Myocyte (in vitro differentiated cells): ENCODE data around the gene KIF26B. TPM values are rescaled to one million over a fixed set of nuclear protein-coding genes. Genes with fewer than 3 reads are reported as not detected.

Experiments used
- DNase-seq: peaks from one replicate; pipeline ENCODE4 v3.0.0-alpha.2; 2012; ENCODE audit warnings: low read depth
- total RNA-seq: library from RNA; depleted of rRNA; stranded (reverse); fragments of >200 nt; gene quantifications from 2 replicates; pipeline ENCODE4 v1.2.3, GENCODE V29; 2014

KIF26B gene
- total RNA-seq, 1 donor from 2014 or later = 0.83 TPM

DNA sequence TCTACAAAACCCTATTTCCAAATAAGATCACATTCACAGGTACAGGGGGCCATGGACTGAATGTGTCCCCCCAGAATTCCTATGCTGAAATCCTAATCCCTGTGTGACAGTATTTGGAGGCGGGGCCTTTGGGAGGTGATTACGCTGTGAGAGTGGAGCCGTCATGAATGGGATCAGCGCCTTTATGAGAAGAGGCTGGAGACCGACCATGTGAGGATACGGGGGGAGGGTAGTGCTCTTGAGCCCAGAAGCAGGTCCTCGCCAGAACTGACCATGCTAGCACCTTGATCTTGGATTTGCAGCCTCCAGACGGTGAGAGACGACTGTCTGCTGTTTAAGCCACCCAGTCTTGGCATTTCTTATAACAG lies 23.8 kb upstream of the KIF26B start:
- no peak for DNase-seq

DNA sequence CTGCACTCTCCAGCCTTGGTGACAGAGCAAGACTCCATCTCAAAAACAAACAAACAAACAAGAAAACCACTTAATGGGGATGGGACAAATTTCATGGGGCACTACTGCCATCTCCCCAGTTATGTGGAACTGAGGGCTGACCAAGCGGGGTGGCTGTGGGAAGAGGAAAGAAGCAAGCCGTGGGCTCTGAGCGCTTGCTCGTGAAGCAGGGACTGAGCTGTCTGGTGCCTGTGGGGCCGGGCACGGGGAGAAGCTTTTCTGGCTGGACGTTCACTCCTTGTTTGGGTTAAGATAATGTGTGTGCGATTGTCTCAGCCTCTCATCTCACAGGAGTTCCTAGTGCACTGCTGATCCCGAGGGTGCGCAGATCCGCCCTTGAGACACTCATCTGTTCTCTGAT lies 22.0 kb upstream of the KIF26B start:
- DNase-seq = no peak

DNA sequence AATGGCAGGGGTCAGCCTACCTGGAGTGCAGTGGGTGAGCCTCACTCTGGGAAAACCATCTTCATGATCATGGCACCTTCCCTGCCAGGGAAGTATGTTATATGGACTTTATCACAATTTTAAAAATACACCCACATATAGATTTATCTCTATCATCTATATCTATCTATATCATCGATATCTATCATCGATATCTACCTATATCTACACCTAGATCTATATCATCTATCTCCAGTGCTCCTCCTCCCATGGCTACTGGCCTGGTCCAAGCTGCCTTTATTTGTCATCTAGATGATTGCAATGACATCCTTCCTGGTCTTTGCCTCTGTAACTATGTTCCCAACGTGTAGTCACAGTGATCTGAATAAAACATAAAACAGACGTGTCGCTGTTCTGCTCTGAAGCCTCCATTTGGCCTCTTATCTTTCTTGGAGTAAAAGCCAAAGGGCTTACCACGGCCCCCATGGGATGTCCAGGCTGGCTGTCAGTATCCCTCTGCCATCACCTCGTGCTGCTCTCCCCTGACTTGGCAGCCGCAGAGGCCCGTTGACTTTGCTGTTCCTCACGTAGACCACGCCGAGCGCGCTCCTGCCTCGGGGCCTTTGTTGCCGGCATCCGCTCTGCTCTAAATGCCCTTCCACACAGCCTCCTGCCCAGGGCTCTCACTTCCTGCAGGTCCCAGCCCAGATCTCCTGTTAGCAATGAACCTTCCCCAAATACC lies 20.6 kb upstream of the KIF26B start:
- DNase-seq = no peak

DNA sequence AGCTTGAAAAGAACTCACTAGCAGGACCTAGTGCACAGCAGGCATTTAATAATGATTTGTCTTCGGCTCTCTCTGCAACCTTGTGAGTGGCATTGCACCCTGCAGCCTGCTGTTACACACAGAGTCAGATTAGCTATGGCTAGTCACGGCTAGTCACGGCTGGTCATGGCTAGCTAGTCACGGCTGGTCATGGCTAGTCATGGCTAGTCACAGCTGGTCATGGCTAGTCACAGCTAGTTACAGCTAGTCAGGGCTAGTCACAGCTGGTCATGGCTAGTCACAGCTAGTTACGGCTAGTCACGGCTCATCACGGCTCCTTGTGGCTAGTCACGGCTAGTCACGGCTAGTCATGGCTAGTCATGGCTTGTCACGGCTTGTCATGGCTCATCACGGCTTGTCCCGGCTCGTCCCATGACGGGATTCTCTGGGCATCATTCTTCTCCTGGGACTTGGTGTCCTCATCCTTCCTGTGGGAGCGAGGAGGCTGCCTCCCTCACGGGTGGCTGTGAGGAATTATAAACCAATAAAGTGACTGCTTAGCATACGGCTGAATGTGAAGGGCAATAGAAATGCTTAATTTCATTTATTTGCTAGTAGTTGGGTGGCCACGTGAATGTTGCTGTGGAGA lies 12.5 kb upstream of the KIF26B start:
- DNase-seq = no peak

DNA sequence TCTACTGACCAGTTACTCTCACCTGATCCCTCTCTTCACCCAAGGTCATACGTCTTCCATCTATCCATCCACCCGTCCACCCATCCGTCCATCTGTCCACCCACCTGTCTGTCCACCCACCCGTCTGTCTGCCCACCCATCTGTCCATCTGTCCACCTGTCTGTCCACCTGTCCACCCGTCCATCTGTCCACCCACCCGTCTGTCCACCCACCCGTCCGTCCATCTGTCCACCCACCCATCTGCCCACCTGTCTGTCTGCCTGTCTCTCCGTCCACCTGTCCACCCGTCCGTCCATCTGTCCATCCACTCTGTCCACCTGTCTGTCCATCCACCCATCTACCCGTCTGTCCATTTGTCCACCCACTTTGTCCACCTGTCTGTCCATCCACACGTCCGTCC lies 11.8 kb upstream of the KIF26B start:
- no peak for DNase-seq

DNA sequence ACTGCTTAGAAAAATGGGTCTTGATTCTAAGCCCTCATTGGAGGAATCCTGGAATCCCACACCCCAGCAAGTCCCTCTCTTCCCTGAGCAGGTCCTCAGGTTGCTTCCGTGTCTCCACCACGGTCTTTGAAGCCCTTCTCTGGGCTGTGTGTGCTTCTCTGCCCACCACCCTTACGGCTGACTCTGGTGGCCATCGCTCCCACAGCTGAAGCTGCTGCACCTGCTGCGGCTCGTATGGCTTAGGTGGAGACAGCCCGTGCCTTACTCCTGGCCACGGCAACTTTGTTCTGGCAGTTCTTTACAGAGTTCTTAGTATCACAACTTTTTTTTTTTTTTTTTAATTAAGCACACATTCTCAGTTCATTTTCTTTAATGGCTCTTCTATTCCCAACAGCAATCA lies 10.9 kb upstream of the KIF26B start:
- DNase-seq = no peak

DNA sequence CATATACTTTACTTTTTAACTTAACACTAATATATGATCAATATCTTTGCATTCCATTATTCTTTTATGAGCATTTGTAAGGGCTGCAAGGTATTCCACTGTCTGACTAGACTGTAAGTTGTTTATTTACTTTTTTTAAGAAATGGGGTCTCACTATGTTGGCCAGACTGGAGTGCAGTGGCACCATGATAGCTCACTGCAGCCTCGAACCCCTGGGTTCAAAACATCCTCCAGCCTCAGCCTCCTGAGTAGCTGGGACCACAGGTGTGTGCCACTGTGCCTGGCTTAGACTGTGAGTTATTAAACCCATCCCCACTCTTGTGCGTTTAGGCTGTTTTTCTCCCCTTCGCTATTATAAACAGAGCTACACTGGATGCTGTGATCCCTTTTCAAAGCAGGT lies 6.7 kb upstream of the KIF26B start:
- DNase-seq = no peak

DNA sequence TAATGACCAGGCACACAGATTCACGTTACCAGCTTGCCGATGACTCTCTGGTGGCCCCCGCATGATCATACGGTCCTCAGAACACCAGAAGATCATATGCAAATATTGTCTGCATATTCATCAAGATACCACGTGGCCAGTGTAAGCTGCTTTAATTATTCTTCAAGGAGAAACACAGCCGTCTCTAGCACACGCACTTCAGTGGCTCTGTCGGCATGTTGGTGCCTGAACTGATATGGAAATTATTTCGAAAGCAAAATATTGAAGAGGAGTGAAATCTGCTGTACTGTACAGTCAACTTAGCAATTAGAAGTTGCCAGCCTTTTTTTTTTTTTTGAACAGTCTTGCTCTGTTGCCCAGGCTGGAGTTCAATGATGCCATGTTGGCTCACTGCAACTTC lies 5.9 kb upstream of the KIF26B start:
- DNase-seq = no peak

DNA sequence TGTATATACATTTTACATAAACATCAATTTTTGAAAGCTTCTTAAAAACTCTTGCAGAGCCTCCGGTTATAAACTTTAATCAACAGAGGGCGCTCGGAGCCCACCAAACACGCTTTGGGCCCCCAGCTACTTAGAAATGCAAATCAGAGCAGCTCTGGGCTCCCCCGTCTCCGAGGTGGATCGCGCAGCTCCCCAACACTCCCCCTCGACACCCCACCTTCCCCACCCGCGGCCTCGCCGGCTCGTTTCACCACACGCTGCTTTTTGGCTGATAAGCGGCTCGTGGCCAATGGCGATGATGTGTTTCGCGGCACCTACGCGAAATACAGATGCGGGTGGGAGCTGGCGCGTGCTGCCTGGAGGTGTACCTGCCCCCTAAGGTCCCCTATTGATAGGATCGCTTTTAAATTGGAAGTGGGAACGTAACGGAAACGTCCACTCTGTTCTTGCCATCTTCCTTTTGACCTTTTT lies 1.7 kb upstream of the KIF26B start:
- DNase-seq = peak; percentile 77

DNA sequence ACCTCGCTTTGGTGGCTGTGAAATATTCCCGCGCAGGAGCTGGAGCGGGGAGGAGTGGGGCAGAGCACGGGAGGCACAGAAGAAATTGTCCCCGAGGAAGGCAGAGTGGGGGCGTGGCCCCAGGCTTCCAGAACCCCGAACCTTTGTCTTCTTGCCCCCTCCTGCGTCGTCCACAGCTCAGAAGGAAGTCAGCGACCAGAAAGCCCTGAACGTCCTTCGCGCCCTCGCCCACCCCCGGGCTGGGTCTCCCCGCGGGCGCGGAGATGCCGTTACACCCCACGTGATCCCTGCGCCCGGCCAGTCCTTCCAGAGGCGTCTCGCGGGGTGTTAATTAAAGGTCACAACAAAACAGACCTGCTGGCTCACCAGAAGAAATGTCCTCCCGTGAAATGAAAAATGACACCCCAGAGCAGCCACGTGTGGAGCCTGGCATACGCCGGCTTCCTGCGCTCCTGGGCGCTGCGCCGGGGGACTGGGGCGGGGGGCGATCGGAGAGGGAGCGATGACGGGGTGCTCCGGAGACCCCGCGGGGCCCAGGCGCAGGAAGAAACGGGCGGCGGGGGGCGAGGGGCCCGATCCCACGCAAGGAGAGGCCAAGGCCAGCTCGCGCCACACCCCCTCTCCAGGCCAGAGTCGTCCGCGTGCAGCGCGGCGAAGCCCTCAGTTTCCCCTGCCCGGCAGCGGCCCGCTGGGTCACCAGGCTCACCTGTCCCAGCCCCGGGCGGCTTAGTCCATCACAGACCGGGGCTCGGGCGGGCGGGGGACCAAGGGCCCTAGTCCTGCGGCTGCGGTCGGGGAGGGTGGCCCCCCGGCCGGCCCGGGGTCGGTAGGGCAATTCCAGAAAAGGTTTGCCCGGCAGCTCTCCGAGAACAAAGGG lies 995 bp upstream of the KIF26B start:
- DNase-seq = peak; percentile 32

DNA sequence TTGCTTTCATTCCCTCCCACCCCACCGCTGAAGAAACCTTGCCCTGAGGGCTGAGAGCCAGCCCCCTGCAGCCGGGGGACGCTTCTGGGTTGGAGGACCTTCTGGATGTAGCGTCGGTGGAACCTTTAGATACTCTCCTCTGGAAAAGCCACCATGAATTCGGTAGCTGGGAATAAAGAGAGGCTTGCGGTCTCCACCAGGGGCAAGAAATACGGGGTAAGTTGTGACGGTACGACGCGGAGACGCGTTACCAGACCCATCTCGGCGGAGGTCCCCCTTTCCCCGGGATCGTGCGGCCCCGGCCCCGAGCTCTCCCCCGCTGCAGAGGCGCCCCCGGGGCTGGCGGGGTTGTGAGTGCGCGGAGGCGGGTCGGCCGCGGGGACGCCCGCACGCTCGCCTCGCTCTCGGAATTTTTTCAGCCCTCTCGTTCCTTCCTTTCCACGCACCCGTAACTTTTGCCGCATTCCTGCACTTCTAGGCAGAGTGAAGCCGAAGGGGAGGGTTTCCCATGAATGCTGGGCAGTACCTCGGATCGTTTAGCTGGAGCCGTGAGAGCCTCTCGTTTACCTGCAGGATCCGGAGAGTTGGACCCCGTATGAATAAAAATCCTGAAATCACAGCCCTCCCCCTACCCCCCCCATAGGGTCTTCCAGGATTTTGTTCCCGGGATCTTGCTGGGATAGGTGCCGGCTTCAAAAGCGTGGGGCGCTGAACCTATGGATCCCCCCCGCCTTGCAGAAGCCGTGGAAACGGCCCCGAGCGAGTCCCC lies 671 bp downstream of the KIF26B start:
- DNase-seq = no peak

DNA sequence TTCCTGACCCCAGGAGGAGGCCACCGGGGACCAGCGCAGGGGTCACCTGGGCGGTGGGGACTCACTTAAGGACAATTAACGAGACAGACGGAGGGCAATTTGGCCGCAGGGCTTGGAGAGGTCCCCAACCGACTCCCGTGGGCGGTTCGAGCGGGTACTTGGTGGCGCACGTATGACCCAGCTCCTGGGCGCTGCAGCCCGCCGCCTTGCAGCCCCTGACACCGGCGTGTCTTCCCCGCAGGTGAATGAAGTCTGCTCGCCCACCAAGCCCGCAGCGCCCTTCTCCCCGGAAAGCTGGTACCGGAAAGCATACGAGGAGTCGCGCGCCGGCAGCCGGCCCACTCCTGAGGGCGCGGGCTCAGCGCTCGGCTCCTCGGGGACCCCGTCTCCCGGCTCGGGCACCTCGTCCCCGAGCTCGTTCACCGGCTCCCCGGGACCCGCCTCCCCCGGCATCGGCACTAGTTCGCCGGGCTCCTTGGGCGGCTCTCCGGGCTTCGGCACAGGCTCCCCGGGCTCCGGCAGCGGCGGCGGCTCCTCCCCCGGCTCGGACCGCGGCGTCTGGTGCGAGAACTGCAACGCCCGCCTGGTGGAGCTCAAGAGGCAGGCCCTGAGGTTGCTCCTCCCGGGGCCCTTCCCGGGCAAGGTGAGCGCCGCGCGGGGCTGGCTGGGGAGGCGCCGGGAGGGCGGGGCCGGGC lies 1.4 kb downstream of the KIF26B start:
- DNase-seq = peak; percentile 75

DNA sequence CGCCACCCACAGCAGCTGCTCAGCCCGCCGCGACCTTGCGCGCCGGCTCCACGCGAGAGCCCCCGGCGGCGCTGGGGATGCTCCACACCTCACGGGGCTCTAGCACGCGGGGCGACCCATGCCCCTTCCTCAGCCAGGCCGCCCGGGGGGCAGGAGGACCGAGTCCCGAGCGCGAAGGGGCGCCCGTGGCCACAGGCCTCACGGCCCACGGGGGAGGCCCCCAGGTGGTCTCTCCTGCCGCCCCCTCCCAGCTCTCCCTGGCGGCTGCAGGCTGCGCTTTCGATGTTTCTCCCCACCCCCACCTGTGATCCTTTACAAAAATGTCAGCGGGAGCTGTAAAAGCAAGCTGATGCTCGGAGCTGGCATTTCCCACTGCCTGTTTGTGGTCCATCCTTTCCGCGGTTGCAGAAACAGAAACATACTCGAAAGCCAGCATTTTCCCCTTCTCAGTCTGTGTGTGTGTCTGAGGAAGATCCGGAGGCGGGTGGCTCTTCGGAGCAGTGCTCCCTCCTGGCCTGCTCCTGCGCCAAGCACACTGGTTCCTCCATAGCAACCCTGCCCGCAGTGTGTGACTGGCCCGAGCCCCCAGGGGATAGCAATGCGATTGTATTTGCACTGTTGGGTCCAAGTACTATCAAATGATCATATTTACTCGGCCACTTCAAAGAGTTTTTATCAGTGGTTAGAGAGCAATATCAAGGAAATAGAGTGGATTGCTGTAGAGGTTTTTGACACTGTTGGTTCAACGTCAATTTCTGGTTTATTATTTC lies 2.1 kb downstream of the KIF26B start:
- DNase-seq = no peak

DNA sequence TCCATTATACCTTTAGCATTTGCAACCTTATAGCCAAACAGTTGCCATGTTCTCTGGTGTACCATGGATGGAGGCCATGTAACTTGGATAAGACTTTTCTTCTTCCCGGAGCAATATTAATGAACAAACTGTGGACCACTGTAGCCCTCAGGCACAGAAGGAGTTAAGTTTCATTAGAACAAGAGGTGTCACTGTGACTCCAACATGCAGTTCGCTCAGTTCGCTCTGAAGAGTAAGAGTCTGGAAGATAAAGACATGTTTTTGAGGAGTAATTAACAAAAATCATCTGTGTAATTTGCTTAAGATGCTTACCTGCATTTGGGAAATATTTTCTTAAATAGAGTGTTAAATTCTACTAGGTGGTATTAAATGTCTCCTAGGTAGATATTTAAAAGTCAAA lies 4.1 kb downstream of the KIF26B start:
- no peak for DNase-seq

DNA sequence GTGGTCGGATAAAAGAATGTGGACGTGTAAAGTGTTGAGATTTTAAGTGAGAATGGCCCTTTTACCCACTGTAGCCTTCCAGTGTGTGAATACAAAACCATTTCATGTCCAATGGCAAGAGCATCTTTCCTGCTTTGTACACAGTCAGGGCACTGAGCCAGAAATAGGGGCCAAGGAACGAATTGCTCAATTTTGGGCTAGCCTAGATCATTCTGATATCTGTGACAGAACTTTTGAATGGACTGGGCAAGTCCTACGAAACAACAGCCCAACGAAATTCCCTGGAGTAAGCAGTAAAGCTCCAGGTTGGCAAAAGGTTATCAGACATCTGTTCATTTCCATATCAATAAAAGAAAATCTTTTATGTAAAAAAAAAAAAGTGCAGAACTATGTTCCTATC lies 5.5 kb downstream of the KIF26B start:
- no peak for DNase-seq

DNA sequence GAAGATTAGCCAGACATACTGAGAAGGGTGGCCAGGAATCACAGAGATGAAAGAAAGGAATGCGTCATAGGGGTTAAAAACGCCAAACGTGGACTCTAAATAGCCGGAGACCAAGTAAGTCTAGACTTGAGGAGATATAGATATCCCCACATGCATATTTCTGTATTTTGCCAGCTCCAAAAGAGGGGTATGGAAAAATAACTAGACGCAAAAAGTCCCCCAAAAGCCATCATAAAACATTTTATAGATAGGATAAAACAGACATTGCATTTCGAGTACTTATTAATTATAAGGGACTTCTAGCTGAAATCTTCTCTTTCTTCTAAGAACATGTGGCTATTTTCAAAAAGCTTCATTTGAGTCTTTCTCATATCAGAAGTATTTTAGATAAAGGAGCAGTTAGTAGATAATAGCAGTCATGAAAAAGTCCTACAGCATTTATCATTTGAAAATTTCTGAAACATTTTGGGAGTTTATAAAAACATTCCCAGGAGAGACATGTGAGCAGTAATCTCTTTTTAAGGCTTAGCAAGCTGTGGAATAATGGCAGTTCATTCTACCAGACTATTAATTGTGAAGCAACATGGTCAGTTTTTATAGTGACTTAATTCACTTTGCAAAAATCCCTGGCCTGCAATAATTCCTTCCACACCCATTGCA lies 6.1 kb downstream of the KIF26B start:
- no peak for DNase-seq

DNA sequence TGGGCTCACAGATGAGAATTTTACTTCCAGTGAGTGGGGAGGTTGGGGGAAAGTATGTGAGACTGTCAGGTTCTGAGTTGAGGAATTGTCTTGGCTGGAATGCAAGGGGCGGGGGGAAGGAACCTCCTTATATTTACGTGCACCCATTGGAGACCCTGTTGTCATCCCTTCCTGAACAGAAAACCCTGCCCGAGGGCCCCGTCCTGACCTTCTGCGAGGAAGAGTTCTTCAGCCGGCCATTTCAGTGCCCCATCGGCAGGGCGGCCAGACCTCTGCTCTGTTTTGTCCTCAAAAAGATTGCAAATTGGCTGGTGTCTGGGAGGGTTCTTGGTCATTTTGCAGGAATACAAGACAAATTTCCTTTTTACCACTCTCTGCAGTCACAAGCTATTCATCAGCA lies 7.1 kb downstream of the KIF26B start:
- no peak for DNase-seq

DNA sequence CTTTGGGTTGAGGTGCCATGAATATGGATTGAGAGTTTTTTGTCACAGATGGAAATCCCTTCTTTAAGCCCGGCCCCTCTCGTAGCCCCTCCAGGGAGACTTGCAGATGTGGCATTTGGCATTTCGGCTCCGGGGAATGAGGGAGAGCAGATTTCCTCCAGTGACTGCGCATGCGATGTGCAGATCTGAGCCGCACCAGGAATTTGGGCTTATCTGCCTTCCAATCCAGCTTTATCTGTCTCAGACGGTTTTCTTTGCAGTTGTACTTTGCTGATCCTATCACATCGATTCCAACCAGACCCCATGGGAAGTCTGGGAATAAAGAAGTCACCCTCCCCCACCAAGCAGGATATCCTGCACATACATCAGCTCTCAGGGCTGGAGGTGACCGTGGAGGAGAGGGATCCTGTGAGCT lies 11.7 kb downstream of the KIF26B start:
- DNase-seq = no peak

DNA sequence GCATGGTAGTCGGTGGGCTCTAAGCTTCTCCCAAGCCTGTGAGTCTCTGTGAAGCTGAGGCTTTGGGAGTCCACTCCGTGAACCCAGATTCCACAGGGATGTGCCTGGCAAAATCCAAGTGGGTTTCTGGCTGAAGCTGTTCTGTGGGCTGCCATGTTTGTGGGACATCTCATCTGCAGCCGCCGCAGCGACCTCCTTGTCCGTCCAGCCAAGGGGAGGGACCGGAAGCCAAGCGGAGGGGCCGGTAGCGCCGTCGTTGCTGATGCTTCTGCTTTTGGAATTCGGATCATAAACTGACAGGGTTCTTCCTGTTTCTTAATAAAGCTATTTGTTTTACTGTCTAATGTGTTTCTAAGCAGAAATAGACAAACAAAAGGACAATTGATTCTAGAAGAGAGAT lies 13.3 kb downstream of the KIF26B start:
- DNase-seq = no peak

DNA sequence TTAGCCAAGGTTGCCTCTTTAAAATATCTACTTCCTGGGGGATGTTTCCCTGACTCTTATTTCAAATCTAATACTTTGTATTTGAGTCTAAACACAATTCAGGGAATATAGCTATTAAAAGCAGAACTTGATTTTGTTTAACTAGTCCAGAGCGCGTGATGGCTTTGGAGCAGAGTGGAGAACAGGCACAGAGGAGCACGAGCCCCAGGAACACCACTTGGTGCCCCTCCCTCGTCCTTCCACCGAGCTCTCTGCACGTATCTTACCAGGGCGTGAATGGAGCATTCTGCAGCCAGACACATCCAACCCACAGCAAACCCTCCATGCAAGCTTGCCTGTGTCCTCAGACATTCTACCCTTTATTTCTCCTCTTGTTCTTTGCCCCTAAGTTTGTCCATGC lies 14.1 kb downstream of the KIF26B start:
- no peak for DNase-seq
